Ishikawa (cell line): ENCODE results near the gene STAMBP.

Experiments used
- CEBPB ChIP-seq: IDR thresholded peaks from 2 replicates; pipeline ENCODE4 v1.6.1; 2012
- EP300 ChIP-seq: IDR thresholded peaks from 2 replicates; pipeline ENCODE4 v1.6.1; 2012; ENCODE audit warnings: borderline replicate concordance
- TCF12 ChIP-seq: IDR thresholded peaks from 2 replicates; pipeline ENCODE4 v1.6.1; 2012; ENCODE audit warnings: low read depth
- ZBTB7A ChIP-seq: IDR thresholded peaks from 2 replicates; pipeline ENCODE4 v1.6.1; 2012; ENCODE audit warnings: low read depth

DNA sequence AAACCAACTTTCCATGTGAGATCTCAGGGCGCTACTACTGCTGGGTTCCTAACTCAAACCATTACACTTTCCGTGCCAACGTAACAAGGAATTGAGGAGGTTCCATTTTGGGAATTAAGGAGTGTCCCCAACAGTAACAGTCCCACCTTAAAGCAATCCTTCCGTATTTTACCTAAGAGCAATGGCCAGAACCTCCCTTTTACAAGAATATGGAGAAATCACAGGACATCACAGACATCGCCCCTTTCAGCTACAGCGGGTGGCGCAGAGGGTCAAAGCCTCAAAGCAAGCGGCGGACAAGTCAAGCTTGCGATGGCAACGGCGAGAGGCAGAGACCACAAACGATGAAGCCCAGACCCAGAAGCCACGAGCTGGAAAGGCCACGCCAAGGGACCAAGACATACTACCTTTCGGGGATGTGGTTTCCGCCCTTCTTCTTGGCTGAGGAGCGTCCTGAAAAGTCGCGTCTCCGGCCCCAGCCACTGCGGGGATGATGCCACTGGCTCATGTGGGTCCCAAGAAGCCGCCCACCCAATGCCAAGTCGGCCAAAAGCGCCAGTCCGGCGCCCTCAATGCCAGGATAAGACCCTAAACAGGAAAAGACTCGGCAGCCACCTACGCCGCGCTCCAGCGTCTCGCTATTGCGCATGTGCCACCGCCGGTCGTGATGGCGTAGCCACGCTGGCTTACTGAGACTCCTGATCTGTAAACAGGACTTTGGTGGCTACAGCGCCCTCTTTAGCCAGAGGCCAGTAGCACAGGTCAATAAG lies 49.1 kb upstream of the STAMBP start, which contains the start of gene DUSP11:
- TF ChIP-seq ZBTB7A (no peak), EP300 (0 out of 2 replicates have a peak, but pooled peaks have one; percentile 19), TCF12 (no peak), CEBPB (no peak)
